Stimulated activated memory B cell treated with anti-CD40 and anti-IgM and Interleukin-4, amounts not matched to agents 10 μg/mL and 1 μg/mL and 100 μg/mL, for 72 hours (primary cell): ENCODE data around the gene CDH2.

Experiments used
- ATAC-seq: fragments of 150-1000 bp; cut with Tn5 transposase; 2 replicates; pipeline ENCODE4 v1.10.0; 2021
- H3K27ac Mint-ChIP-seq: one replicate; pipeline ENCODE4 v1.8.0; 2022; ENCODE audit warnings: mild to moderate bottlenecking, mixed read lengths
- H3K27me3 Mint-ChIP-seq: one replicate; pipeline ENCODE4 v1.8.0; 2022; ENCODE audit warnings: mixed read lengths
- H3K36me3 Mint-ChIP-seq: one replicate; pipeline ENCODE4 v1.8.0; 2022; ENCODE audit warnings: mixed read lengths
- H3K4me1 Mint-ChIP-seq: one replicate; pipeline ENCODE4 v1.8.0; 2022; ENCODE audit warnings: mixed read lengths
- H3K4me3 Mint-ChIP-seq: one replicate; pipeline ENCODE4 v1.8.0; 2022; ENCODE audit warnings: mild to moderate bottlenecking, moderate library complexity, mixed read lengths
- H3K9me3 Mint-ChIP-seq: one replicate; pipeline ENCODE4 v1.8.0; 2022; ENCODE audit warnings: mixed read lengths

Gene CDH2

DNA sequence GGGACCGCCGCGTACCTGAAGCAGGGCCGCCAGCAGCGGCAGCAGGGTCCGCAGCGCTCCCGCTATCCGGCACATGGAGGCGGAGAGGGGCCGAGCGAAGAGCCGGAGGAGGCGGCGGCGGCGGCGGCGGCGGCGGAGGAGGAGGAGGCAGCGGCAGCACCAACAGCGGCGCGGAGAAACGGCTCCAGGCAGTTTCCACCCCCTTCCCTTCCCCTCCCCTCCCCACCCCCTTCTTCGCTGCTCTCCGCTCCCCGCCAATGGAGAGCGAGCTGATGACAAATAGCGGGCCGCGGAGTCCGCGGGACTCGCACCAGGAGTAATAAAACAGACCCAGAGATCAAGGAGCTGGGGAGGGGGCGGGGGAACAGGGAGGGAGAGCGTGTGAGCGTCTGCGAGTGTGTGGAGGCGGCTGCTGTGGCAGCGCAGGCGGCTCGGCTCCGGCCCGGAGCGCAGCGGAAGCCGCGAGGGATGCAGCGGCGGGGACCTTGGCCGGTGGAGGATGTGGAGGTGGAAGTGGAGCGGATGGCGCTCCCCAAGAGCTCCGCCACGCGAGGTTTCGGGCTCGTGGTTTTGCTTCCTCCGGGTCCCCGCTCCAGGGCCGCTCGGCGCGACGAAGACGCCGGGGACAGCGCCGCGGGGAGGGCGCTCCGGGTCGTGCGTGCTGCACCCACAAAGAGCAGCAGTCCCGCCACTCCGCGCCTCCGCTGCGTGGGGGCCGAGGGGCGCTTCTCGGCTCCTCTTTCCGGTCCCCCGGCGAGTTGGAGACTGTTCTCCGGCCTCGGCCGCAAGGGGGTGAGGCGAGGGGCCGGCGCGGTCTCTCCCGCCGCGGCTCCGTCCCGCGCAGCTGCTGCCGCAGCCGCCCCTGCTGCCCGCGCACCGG lies at the start of gene CDH2:
TSS of gene CDH2 (minus strand) at position 183 of the 880 bp plus-strand sequence. CDS start at position 75, 108 bp downstream.
- peak within 1 kb of the TSS; percentile 21 for H3K4me3 Mint-ChIP-seq
- peaks cover 47% of the 10 kb centered on the region for H3K27me3 Mint-ChIP-seq
- ATAC-seq = no peak
- H3K4me1 Mint-ChIP-seq = peaks cover 12% of the 10 kb centered on the region
- H3K9me3 Mint-ChIP-seq = peaks cover 4% of the 10 kb centered on the region
- peaks cover 6% of the 10 kb centered on the region for H3K36me3 Mint-ChIP-seq
- no peak within 1 kb of the TSS for H3K27ac Mint-ChIP-seq

GRCh38 chr18:28212060-28212459 lies 35.1 kb upstream of the CDH2 start:
- no peaks in the 10 kb centered on the region for H3K9me3 Mint-ChIP-seq
- H3K36me3 Mint-ChIP-seq = no peaks in the 10 kb centered on the region
- H3K27ac Mint-ChIP-seq = no peak overlapping the region
- no peaks in the 10 kb centered on the region for H3K27me3 Mint-ChIP-seq
- no peak overlapping the region for H3K4me3 Mint-ChIP-seq
- no peaks in the 10 kb centered on the region for H3K4me1 Mint-ChIP-seq
- no peak for ATAC-seq

DNA sequence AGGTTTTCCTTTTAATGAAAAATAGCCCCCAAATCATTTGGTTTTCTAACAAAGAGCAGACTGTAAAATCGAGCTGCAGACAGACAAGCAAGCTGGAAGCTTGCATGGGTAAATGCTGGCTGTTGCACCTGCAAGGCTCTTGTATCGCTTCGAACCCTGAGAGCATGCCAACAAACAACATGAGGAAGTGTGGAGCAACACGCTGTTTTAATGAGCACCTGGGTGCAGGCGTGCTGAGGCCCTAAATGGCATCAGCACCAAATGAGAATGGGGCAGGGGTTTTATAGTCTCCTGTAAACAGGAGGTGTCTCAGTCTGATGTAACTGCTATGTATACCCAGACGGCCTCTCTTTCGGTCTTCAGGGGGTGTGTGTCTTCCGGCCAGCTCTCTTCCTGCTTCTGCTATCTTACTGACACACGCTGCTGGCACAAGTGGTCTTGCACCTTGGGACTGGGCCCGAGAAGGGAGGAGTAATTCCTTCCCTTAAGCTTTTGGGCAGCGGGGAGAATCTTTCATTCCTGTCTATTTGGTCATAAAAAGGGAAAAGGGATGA lies 31.9 kb upstream of the CDH2 start:
- no peak for ATAC-seq
- Mint-ChIP-seq H3K27ac (no peak overlapping the region), H3K4me1 (no peaks in the 10 kb centered on the region), H3K27me3 (no peaks in the 10 kb centered on the region), H3K4me3 (no peak overlapping the region), H3K9me3 (peaks cover 3% of the 10 kb centered on the region), H3K36me3 (no peaks in the 10 kb centered on the region)

GRCh38 chr18:28208268-28208667 lies 31.3 kb upstream of the CDH2 start:
- Mint-ChIP-seq H3K27me3 (no peaks in the 10 kb centered on the region), H3K4me1 (no peaks in the 10 kb centered on the region), H3K36me3 (no peaks in the 10 kb centered on the region), H3K4me3 (no peak overlapping the region), H3K9me3 (peaks cover 3% of the 10 kb centered on the region), H3K27ac (no peak overlapping the region)
- ATAC-seq = no peak

- peaks cover 6% of the 10 kb centered on the region for H3K9me3 Mint-ChIP-seq
- no peaks in the 10 kb centered on the region for H3K4me1 Mint-ChIP-seq
- no peaks in the 10 kb centered on the region for H3K36me3 Mint-ChIP-seq
- no peak for ATAC-seq
- no peak overlapping the region for H3K4me3 Mint-ChIP-seq
- H3K27me3 Mint-ChIP-seq = no peaks in the 10 kb centered on the region
- H3K27ac Mint-ChIP-seq = no peak overlapping the region
Observed at GRCh38 chr18:28204154-28204553, 27.2 kb upstream of the CDH2 start.

DNA sequence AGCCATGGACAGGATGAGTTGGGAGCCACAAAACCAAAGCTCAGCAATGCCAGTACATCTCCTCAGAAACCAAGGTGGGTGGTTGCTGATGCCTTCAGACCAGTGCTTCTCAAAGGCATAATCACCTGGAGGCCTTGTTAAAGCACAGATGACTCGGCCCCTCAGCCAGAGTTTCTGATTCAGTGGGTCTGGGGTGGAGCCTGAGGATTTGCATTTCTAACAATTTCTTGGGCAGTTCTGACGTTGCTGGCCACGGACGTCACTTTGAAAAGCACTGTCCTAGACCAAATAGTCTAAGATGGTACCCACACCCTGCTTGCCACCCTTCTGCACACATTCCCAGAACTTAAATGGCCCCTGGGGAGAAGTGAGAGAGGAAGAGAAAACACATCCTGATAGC lies 24.1 kb upstream of the CDH2 start:
- ATAC-seq = no peak
- Mint-ChIP-seq H3K9me3 (peaks cover 3% of the 10 kb centered on the region), H3K36me3 (no peaks in the 10 kb centered on the region), H3K27ac (no peak overlapping the region), H3K27me3 (no peaks in the 10 kb centered on the region), H3K4me3 (no peak overlapping the region), H3K4me1 (no peaks in the 10 kb centered on the region)

- no peak overlapping the region for H3K27ac Mint-ChIP-seq
- peaks cover 3% of the 10 kb centered on the region for H3K9me3 Mint-ChIP-seq
- no peaks in the 10 kb centered on the region for H3K27me3 Mint-ChIP-seq
- H3K4me3 Mint-ChIP-seq = no peak overlapping the region
- H3K4me1 Mint-ChIP-seq = no peaks in the 10 kb centered on the region
- no peak for ATAC-seq
- no peaks in the 10 kb centered on the region for H3K36me3 Mint-ChIP-seq
Observed at GRCh38 chr18:28198620-28199019, 21.7 kb upstream of the CDH2 start.

DNA sequence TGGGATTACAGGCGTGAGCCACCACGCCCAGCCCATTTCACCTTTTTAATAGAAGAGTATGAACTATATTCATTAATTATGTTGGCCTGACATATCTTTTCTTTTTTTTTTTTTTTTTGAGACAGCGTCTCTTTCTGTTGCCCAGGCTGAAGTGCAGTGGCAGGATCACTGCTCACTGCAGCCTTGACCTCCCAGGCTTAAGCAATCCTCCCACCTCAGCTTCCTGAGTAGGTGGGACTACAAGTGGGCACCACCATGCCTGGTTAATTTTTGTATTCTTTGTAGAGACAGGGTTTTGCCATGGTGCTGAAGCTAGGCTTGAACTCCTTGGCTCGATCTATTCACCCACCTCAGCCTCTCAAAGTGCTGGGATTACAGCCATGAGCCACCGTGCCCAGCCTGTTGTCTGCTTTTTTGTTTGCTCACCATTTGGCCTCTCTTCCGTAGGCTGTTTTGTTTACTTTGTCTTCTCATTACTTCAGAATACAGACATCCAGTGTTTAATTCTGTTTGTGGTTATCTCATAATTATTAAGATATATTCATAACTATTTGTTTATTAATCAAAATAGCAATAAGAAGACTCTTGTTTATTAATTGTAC lies 16.3 kb upstream of the CDH2 start:
- Mint-ChIP-seq H3K4me1 (no peaks in the 10 kb centered on the region), H3K4me3 (no peak overlapping the region), H3K27me3 (no peaks in the 10 kb centered on the region), H3K9me3 (no peaks in the 10 kb centered on the region), H3K36me3 (no peaks in the 10 kb centered on the region), H3K27ac (no peak overlapping the region)
- ATAC-seq = no peak

DNA sequence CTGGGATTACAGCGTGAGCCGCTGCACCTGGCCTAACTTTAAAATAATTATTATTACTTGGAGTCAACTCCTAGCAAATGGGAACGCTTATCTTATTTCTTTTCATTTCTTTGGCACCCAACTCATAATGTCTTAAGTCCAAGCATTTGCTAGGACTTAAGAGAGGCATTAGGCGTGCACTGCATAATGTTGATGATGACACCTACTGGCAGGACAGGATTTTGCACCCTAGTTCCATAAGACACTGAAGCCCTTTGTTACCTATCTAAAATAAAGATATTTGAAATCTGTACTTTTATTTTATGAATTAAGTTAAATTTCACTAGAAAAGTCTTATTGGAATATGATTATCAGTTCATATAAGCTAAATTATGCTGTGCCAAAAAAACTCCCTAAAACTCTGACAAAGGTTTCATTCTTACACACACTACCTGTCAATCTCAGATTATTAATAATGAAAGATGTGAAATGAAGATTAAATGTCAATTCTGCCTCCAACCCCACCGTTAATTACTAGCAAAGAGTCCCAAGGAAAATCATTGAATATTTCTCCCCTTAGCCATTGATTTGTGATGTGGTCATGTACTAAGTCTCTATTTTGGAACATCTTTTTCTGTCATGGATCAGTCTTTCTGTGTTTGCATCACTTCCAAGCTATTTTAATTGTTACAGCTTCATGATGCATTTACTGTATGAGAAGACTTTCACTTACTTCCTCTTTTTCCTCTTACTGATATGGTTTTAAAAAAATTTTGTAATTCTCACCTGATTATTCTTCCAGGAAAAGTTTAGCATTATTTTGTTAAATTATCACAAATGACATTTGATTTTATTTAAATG lies 12.7 kb upstream of the CDH2 start:
- ATAC-seq = no peak
- Mint-ChIP-seq H3K36me3 (no peaks in the 10 kb centered on the region), H3K4me3 (no peak overlapping the region), H3K4me1 (no peaks in the 10 kb centered on the region), H3K9me3 (no peaks in the 10 kb centered on the region), H3K27me3 (no peaks in the 10 kb centered on the region), H3K27ac (no peak overlapping the region)

GRCh38 chr18:28185121-28185520 lies 8.2 kb upstream of the CDH2 start:
- H3K27ac Mint-ChIP-seq = no peak overlapping the region
- no peaks in the 10 kb centered on the region for H3K27me3 Mint-ChIP-seq
- ATAC-seq = no peak
- H3K4me3 Mint-ChIP-seq = no peak overlapping the region
- no peaks in the 10 kb centered on the region for H3K9me3 Mint-ChIP-seq
- no peaks in the 10 kb centered on the region for H3K4me1 Mint-ChIP-seq
- no peaks in the 10 kb centered on the region for H3K36me3 Mint-ChIP-seq

DNA sequence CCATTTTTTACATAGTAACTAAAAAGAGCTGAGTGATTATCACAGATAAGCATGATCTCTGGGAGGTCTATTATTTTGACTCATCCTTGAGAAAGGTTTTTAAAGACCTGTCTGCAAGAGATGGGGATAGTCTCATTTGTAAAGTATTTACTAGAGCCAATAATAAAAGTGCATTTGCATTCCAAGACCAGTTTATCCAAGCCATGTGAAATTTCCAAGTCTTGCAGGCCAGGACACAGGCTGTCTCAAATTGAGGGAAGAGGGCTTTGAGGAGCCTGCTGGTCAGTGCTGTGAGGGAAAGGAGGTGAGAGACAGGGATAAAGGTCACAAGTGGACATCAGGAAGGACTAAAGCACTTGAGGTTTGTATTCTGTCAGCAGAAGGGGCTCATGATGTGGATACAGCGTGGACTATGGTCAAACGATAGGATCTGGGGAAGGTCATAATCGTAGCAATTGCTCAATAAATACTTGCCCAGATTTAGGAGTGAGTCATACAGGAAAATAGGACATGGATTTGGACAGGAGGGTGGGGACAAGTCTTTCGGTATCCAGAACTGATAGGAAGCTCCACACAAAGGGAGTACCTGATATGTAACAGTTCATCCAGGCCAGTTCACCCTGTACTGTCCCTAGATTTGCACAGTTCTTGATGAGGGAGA lies 6.6 kb upstream of the CDH2 start:
- H3K4me3 Mint-ChIP-seq = no peak overlapping the region
- ATAC-seq = no peak
- peaks cover 13% of the 10 kb centered on the region for H3K27me3 Mint-ChIP-seq
- no peak overlapping the region for H3K27ac Mint-ChIP-seq
- no peaks in the 10 kb centered on the region for H3K36me3 Mint-ChIP-seq
- H3K9me3 Mint-ChIP-seq = no peaks in the 10 kb centered on the region
- no peaks in the 10 kb centered on the region for H3K4me1 Mint-ChIP-seq

DNA sequence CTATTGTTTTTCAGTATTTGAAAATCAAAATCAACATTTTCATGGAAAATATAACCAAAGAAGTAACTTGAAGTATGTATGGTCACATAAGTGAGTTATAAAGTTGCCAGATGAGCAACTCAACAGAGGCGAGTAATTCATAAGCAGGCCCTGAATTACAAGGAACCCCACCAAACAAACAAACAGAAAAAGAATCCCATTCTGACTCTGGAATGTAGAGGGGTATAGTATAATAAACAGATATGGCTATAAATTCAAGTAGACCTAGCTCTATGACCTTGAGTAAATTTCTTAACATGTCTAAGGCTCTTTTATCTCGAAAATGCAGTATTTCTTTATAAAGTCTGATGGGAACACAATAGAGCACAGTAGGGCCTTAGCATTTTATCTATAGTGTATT lies 4.7 kb upstream of the CDH2 start:
- no peak for ATAC-seq
- Mint-ChIP-seq H3K36me3 (no peaks in the 10 kb centered on the region), H3K27me3 (peaks cover 21% of the 10 kb centered on the region), H3K4me3 (no peak overlapping the region), H3K27ac (no peak overlapping the region), H3K4me1 (no peaks in the 10 kb centered on the region), H3K9me3 (no peaks in the 10 kb centered on the region)

GRCh38 chr18:28178720-28179119 lies 1.8 kb upstream of the CDH2 start:
- ATAC-seq = no peak
- H3K36me3 Mint-ChIP-seq = peaks cover 6% of the 10 kb centered on the region
- no peak overlapping the region for H3K27ac Mint-ChIP-seq
- no peak overlapping the region for H3K4me3 Mint-ChIP-seq
- H3K9me3 Mint-ChIP-seq = peaks cover 4% of the 10 kb centered on the region
- peaks cover 12% of the 10 kb centered on the region for H3K4me1 Mint-ChIP-seq
- peaks cover 47% of the 10 kb centered on the region for H3K27me3 Mint-ChIP-seq

- peak; percentile 9 for ATAC-seq
- Mint-ChIP-seq H3K27me3 (peaks cover 47% of the 10 kb centered on the region), H3K4me1 (peaks cover 12% of the 10 kb centered on the region), H3K9me3 (peaks cover 4% of the 10 kb centered on the region), H3K27ac (no peak overlapping the region), H3K4me3 (peak overlapping the region; percentile 7), H3K36me3 (peaks cover 6% of the 10 kb centered on the region)
Observed at GRCh38 chr18:28177828-28178635, 1.1 kb upstream of the CDH2 start.
